Measurements from ENCODE around the gene CPED1.
"Not testable (repeated sequence)": the region's sequence is repeated elsewhere in the genome, so short reads cannot be mapped to it uniquely, and the experiment has no call there.

The CPED1 gene

GRCh38 chr7:120981888-120982615 is 6.5 kb upstream of the CPED1 start:
- no peak for DNase-seq

DNA sequence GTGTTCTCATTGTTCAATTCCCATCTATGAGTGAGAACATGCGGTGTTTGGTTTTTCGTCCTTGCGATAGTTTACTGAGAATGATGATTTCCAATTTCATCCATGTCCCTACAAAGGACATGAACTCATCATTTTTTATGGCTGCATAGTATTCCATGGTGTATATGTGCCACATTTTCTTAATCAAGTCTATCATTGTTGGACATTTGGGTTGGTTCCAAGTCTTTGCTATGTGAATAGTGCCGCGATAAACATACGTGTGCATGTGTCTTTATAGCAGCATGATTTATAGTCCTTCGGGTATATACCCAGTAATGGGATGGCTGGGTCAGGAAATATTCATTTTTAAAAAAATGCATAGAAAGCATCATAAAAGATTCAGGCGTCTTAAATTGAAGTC is 4.9 kb upstream of the CPED1 start:
- not testable (repeated sequence) for DNase-seq

DNA sequence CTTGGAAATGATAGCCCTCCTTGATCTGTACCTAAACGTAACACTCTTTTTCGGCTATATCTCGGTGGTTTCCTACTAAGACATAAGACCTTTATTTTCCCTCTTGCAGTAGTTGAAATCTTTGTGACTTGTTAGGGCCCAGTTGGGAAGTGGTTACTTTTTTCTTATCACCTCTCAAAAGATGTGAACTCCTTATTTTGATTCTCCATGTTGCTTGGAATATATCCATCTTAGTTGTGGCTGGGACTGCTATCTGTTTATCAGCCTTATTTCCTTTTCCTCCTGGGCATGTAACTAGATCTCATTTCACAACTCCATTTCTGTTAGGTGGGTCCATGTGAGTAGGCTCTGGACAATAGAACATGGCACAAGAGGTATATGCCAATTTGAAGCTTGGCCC is 4.1 kb upstream of the CPED1 start:
- no peak for DNase-seq

DNA sequence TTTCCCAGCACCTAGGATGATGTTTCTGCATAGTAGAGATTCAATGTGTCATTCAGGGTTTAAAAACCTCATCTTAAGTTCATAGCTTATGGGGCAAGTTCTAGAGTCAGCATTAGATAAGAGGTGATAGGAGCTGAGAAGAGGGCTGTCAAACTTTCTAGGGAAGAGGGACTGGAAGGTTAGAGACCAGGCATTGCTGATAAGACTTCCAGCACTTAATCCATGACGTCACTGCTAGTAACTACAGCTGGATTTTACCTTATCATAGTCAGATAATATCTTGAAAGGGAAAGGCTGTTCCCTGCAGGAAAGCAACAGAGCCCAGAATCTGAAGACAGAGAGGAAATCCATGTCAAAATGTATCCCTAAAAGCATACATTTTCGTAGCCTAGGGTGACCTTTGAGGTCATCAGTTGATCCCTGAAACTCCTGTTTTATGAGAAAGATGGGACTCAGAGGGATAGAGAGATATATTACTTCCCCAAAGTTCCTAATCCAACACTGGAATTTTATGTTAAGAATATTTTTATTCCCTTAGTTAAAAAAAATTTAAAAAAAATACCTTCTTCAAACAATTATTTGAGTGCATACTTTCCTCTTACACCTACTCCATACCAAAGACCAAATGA is 3.3 kb upstream of the CPED1 start:
- no peak for DNase-seq

- DNase-seq = no peak
These were observed 2.7 kb upstream of the CPED1 start for GRCh38 chr7:120985839-120986238.

DNA sequence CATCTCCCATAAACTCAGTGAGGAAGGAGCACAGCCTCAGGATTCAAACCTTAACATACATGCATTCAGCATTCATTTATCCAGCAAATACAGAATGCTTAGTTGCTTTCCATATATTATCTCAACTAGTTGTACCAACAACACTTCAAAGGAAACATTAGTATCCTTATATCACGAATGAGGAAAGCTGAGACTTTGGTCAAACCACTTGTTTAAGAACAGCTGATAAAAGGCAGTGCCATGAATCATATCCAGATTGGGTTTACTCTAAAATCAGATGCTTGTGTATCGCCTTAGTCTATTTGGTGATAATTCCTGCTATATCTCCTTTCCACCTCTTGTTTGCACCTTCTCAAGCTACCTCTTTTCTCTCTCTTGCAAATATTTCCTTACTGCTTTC is 1.9 kb upstream of the CPED1 start:
- no peak for DNase-seq

GRCh38 chr7:120987280-120987679 is 1.2 kb upstream of the CPED1 start:
- DNase-seq = no peak

GRCh38 chr7:120987683-120988590 is 574 bp upstream of the CPED1 start:
- peak; percentile 82 for DNase-seq

DNA sequence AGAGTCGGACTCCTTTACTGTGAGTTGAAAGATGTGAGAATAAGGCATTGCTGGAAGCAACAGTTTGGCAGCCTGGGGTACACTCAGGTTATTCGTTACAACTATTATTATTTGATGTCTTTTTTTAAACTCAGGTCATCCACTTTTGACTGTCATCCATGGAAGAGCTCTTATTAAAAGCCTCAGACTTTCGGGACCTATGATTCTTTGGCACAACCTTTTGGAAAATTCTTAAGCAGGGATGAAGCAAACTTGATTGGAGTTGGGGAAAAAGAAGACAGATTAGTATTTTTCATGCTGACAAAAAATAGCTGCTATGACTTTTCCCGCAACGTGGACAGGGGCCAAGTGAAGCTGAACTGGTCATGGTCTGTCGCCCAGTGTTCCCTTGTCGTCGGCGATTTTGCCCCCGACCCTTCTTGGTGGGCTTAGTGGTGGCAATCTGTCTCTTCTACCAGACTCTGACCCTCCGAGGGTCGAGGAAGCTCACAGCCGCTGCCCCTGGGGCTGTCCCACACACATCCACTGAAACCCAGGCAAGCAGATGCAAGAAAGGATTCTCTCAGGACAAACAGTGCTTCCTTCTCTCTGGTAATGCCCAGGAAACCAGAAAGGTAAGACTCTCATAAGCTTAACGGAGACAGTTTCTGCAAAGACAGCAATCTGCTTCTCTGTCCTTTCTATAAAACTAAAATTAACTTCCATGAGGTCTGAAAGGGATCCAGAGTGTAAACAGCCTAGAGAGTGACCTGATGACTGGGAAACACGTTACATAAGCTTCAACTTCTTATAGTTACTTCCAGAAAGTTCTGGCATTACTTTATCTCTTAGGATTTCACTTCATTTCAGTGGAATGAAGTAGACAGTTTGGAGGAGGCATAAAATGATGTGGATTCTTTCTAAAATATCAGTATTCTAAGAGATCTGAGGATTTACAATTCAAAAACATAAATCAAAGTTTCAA is 1.0 kb downstream of the CPED1 start:
- DNase-seq = no peak

GRCh38 chr7:120990468-120991118 is 2.1 kb downstream of the CPED1 start:
- DNase-seq = no peak

- DNase-seq = no peak
These were observed 2.6 kb downstream of the CPED1 start for GRCh38 chr7:120991161-120991560.

DNA sequence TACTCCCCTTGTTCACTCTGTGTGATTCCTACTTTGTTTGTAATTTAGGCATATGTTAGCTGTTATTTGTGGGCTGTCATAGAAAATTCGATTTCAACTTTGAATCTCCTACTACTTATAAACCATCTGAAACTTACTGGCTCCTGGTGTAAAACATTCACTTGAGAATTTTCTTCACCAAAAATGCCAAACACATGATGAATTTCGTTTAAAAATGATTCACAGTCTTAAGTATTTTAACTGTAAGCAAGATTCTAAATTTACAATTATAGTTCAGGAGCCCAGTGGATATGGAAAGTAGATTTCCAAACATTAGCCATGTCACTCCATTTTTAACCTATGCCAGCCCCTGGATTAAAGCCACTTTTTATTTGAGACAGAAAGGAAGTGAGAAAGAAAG is 3.1 kb downstream of the CPED1 start:
- DNase-seq = no peak

GRCh38 chr7:120992272-120992964 is 3.9 kb downstream of the CPED1 start:
- no peak for DNase-seq

- no peak for DNase-seq
These were observed 4.5 kb downstream of the CPED1 start for GRCh38 chr7:120992965-120993494.

DNA sequence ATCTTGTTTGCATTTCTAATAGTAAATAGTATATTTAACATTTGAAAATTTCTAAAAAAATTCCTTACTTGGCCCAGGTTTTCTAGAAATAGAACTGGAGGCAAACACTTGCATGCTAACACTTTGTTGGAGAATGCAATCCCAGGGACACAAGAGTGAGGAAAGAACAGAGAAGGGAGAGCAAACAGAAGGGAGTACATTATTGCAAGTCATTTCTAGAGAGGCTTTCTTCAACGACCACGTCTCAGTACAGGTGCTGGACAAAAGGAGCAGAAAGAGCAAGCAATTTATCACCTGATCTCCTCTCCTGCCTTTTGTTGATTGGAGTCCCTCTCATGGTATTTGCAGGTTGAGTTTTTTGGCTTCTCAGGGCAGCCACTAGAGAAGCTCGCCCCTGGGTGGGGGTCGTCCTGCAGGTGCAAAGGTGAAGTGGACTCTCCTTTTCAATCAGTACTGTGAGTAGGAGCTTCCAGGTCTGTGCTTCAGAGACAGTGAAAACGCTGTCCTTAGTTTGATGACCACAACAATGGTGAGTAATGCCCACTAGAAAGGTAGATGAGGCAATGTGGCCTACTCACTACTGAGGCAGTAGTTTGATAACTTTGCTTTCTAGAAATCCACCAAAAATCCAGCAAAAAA is 5.2 kb downstream of the CPED1 start:
- DNase-seq = no peak

- DNase-seq = no peak
These were observed 6.2 kb downstream of the CPED1 start for GRCh38 chr7:120994512-120995410.

DNA sequence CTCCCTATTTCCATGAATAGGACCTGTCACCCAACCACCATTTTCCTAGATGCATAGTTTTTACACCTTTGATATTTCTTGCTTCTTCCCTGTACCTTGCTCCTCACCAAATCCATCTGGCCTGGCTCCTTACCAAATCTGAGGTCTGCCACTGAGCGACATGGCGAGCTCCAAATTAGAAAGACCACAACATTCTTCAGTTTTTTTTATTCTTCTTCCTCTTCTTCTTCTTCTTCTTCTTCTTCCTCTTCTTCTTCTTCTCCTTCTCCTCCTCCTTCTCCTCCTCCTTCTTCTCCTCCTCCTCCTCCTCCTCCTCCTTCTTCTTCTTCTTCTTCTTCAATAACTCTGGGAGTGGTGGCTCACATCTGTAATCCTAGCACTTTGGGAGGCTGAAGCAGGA is 7.1 kb downstream of the CPED1 start:
- no peak for DNase-seq

DNA sequence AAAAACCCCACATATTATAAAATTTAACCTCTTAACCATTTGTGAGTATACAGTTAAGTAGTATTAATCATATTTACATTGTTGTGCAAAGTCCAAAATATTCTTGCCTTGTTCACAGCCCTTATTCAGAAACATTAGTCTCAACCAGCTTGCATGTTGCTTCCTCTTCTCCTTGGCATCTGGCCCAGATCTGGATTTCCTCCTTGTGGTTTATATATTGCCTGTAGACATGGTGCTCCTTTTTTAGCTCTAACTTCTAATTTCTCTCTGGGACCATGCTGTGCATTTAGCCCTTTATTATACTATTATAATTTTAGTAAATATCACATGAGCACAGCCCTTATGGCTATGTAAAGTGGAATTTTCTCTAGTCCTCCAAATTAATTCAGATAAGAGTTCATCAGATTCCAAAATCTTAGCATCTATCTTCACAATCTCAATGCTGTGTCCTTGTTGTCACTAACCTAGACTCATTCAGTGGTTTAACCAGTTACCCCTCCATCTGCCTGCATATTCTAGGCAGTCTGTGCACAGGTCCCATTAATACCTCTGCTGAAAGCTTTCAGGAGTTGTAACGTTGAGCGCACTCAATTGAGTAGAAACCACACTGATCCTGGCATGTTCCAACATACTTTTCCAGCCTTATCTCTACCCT is 7.9 kb downstream of the CPED1 start:
- DNase-seq = peak; percentile 39

GRCh38 chr7:120996988-120997345 is 8.5 kb downstream of the CPED1 start:
- no peak for DNase-seq
